Astrocyte (in vitro differentiated cells and primary cell): ENCODE data around the gene UGT1A4.

Source experiments
- CTCF ChIP-seq: IDR thresholded peaks from 2 replicates; pipeline ENCODE4 v1.5.1; 2011; ENCODE audit warnings: low read depth, mild to moderate bottlenecking, inconsistent platforms, low read length, moderate library complexity; ENCODE audit not compliant: insufficient read depth
- EZH2 ChIP-seq: IDR thresholded peaks from 2 replicates; pipeline ENCODE4 v1.6.1; 2012; ENCODE audit warnings: mild to moderate bottlenecking, low read length, inconsistent platforms; ENCODE audit not compliant: insufficient read depth

DNA sequence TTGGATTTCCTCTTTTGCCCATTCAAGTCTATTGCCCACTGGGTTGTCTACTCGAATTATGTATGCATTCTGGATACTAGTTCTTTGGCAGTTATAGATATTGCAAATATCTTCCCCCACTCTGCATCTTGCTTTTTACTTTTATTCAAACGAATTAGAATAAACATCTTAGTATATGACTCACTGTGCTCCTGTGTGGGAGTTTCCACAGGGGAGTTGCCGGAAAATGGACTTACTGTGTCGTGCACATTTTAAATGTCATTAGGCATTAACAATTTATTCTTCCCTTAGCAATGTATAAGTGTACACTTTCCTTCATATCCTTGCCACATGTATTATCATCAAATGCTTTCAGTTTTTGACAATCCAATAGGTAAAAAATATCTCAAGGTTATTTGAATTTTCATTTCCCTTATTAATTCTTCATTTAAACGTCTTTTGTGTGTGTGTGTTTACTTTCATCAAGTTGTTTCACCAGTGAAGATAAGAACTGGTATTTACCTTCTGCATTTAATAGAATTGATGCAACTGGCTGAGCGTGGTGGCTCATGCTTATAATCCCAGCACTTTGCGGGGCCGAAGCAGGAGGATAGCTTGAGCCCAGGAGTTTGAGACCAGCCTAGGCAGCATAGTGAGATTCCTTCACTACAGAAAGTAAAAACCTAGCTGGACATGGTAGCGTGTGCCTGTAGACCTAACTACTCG is 10.4 kb upstream of the UGT1A4 start:
- TF ChIP-seq CTCF (no peak), EZH2 (no peak)
